NCI-H2196 (cell line): ENCODE results near the gene PIGZ.
A peak's percentile ranks its signal among the peaks of the same experiment; 100 is the strongest.

ENCODE experiments used
- DNase-seq: peaks from one replicate; lab custom pipeline; 2025; ENCODE audit not compliant: unreplicated experiment; lab: John Stamatoyannopoulos, UW

PIGZ gene

DNA sequence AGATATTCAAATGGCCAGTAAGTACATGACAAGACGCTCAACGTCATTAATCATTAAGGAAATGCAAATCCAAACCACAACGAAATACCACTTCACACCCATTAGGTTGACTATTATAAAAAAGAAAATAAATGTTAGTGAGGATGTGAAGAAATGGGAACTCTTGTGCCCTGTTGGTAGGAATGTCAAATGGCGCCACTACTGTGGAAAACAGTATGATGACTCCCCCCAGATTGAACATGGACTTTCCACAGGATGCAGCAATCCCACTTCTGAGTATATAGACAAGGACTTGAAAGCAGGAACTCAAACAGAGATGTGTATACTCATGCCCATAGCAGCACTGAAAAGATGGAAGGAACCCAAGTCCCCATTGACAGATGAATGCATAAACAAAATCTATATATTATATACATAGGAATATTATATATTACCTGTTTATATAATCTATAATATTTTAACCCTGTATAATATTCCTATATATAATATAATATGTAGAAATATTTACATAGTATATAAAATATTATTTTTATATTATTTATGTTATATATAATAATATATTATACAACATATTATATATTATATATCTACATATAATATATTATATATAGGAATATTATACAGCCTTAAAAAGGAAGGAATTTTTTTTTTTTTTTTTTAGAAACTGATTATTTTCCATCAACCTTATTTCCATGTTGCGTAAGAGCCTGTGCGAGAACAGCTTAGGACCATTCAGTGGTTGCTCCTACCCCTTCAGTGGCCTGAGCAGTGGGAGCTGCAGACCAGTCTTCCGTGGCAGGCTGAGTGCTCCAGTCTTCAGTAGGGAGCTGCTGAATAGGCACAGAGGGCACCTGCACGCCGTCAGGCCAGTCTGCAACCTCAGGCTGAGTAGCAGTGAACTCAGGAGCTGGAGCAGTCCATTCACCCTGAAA, 17.6 kb upstream of the PIGZ start:
- DNase-seq: no peak

DNA sequence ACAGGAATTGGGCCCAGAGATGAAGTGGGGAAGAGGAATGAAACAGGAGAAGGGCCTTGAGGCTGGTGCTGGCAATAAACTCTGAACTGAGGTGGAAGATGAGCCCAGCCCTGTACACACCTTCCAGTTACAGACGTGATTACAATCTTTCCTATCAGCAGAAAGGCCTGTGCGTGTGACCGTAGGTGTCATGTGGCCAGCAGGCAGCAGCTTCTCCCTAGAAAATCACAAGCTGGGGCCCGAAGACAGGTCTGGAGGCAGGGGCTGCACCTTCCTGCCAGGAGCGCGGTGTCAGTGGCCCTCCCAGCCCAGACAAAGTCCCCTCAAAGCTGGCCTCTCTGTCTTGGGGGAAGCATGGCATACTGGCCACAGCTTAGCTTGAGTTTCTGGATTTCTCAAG, 16.7 kb upstream of the PIGZ start:
- DNase-seq: no peak

DNA sequence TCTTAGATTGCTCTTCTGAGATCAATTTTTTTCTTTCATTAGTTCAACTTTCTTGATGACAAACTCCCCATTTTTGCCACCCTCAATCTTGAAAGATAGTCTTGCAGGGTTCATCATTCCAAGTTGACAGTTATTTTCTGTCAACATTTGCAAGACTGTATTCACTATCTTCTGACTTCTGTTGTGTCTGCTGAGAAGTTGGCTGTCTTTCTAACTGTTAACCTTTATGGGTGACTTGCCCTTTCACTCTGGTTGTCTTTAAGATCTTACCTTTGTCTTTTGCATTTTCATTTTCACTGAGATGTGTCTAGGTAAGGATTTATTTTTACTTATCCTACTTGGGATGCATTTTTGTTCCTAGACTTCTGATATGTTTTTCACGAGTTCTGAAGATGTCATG, 14.6 kb upstream of the PIGZ start:
- DNase-seq: no peak

DNA sequence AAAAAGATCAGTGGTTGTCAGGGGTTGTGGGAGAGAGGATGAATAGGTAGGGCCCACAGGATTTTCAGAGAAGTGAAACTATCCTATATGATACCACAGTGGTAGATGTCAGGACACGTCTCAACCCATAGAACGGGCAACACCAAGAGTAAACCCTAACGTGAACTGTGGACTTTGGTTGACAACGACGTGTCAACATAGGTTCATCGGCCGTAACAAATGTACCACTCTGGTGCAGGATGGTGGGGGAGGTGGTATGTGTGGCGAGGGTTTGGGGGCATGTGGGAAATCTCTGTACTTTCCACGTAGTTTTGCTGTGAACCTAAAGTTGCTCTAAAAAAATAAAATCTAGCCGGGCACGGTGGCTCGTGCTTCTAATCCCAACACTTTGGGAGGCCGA, 13.0 kb upstream of the PIGZ start:
- no peak for DNase-seq

DNA sequence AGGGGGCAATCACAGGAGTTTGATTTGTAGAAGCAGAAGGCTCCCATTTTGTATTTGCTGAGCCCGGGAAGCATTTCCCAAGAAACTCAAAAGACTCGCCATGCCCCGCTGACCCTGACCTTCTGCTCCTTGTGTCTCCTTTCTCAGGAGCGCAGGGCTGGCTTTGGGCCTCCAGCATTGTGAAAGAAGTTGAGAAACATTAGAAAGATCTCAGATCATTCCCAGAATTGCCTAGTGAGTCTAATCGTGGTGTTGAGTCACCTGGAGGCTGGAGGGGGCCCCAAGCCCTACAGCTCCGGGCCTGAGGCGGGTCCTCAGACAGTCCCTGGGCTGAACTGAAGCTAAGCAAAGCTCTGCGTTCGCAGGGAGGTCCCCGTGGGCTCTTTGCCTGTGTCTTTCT, 10.9 kb upstream of the PIGZ start:
- no peak for DNase-seq

DNA sequence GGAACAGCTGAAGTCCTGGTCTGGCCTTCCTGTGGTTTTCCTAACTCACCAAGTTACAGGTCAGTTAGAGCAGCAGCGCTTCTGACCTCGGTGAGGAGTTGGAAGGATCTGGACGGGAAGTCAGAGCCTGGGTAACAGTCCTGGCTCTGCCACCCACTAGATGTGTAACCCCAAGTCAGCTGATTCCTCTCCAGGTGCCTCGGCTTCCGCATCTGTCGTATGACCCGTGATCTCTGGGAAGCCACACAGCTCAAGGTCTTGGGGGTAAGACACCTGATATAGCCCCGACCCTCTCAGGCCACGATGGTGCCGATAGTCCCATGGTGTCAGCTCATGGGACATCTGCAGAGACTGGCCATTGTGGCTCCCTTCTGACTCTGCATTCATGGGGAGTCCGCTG, 8.3 kb upstream of the PIGZ start:
- no peak for DNase-seq

DNA sequence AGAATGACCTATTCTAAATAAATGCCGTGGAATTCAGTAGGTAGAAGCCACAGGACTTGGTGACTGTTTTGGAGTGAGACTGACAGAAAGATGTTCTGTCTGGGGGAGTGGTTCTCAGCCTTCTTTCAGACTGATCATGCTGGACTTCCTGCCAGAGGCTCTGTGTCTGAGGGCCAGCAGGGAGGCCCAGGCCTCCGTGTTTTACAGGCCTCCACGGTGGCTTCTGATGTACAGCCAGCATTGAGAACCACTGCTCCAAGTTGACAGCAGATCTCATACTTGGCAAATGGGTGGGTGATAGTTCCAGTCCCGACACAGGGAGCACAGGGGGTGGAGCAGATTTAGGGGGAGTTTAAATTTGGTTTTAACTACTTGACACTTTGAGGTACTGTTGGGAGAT, 6.7 kb upstream of the PIGZ start:
- DNase-seq: no peak

DNA sequence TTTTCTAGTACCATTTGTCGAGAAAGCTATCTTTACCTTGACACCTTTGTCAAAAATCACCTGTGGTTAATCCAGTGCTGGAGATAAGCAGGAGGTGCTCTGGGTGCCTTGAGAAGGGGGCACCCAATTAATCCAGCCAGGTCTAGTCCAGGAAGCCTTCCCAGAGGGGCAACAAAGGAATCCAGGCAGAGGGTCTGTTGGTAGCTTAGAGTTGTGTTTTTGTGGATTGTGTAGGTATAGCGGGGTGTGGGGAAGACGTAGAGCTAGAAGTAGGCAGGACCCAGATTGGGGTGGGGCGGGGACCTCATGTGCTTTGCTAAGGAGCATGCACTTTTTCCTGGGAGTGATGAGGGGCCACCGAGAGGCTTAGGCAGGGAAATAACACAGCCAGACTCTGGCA, 6.0 kb upstream of the PIGZ start:
- no peak for DNase-seq

DNA sequence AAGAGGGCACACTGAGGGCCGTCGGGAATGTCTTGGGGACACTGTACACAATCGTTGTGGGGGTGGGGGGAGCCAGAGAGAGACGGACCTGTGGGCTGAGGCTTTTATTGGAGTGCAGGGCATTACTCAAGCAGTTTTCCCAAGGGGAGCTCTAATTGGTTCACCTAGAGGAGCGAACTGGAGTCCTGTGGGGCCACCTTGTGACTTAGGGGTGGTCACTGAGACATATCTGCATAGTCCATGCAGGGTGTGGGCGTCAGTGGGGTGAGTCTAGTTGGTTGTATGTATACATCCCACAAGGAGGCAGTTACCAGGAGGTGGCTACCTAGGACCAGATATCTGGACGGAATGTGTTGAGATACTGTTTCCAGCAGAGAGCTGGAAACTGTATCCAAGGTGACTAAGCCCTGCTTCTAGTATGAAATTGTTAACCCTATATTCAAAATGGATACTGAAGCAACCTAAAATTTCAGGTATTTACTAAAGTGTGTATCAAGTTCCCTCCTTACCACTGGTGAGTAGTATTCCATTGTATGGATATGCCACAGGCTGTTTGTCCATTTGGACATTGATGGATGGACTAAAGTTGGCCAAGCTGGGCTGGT, 2.6 kb upstream of the PIGZ start:
- DNase-seq: peak; percentile 63

DNA sequence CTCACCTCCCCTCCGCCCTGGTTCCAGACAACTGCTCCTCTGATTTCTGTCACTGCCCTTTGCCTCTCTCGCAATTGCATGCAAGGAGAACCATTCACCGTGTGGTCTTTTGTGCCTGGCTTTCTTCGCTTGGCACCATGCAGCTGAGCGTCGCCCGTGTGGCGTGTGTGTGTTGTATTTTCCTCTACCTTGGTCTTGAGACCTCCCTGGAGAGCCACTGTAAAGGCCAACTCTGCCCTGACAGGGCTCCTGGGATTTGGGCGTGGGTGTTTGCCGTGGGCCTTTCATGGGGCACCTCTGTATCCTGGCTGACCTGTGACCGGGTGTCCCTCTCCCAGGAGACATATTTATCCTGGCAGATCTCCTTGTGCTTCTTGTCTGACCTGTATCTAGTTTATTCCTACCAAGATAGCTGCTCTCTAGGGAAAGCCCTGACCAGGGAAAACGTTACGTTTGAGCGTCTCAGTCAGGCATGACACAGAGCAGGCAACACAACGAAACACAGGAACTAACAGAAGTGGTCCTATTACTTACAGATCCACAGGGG, 2.0 kb upstream of the PIGZ start:
- no peak for DNase-seq

DNA sequence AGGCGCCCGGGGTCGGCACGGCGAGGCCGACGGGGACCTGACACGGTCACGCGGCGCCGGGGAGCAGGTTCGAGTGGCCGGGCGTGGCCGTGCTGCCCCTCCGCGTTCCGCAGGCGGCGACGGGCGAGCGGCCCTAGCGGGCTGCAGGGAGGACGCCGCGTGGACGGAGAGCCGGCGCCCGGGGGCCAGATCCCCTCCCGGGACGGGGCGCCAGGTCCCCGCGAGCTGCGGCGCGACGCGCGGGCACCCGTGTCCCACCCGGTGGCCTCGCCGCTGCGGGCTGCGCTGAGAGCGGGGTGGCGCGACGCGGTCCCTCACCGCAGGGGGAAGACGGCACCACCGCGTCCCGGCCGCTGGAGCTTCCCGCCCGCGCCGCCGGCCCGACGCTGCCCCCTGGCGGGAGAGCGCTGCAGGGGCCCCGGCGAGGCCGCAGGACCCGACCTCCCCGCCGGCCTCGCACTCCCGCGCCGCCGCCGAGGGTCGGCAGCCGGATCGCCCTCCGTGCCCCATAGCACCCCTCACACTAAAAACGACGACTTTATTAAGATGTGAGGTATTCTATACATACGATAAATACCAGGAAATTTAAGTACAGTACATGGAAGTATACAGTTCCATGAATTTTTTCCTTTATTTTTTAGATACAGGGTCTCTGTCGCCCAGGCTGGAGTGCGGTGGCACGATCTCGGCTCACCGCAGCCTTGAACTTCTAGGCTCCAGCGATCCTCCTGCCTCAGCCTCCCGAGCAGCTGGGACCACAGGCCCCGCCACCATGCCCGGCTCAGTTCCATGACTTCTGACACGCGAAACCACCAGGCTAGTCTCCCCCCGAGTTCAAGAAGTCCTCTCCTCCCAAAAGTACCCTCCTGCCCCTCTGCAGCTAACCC, 1.3 kb upstream of the PIGZ start:
- DNase-seq: peak; percentile 91

DNA sequence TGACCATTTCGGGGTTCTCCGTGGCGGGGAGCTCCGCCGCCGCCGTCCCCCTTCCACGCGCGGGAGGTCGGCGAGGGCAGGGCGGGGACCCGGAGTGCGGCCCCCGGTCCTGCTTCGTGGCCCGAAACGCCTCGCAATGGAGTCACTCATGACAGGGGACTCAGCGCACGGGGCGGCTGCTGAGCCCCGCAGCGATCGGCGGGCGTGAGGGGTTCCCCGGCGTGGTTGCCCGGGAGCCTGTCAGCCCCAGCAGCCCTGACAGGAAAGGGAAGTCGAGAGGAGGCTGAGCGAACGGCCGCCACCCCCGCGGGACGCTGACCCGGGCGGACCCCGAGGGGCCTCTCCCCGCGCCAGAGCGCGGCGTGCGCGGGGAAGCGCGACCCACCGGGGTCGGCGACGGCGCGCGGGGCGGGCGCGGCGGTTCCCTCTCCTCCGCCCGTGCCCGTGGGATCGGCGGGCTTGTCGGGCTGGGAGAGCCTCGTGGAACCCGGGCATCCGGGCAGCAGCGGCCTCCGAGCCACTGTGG, 564 bp upstream of the PIGZ start:
- peak; percentile 43 for DNase-seq

DNA sequence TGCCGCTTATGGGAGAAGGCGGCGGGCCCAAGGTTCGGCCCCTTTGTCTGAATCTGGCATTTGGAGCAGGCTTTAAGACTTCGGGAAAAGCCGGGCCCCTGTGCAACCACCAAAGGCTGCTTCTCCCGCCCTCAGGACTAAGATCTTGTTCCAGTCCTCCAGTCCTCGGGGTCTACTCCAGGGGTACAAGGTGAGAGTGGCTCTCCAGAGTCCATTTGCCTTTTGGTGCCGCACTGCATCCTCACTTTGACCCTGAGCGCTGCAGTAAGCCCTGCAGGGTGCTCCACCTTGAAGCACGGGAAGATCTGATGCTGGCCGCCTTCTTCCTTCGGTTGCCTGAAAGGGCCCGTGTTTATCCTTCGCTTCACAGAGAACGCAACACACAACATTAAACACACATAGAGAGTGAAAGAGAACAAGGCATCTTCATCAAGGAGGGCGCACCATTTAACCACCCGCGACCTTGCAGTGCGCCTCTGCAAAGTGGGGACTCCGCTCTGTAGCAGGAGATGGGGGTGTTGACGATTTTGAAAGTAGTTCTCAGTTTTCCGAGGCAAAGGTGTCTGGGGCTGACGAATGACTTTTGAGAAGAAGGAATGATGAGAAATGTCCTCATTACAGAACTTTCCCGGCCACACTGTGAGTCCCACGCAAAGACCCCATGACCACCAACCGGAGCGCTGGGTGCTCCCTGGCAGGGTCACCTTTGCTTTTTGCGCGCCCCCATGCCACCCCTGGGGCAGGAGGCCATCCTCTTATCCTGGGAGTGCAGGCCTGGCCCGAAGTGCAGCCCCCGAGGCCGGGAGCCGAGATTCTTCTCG, 1.0 kb downstream of the PIGZ start:
- DNase-seq: no peak

DNA sequence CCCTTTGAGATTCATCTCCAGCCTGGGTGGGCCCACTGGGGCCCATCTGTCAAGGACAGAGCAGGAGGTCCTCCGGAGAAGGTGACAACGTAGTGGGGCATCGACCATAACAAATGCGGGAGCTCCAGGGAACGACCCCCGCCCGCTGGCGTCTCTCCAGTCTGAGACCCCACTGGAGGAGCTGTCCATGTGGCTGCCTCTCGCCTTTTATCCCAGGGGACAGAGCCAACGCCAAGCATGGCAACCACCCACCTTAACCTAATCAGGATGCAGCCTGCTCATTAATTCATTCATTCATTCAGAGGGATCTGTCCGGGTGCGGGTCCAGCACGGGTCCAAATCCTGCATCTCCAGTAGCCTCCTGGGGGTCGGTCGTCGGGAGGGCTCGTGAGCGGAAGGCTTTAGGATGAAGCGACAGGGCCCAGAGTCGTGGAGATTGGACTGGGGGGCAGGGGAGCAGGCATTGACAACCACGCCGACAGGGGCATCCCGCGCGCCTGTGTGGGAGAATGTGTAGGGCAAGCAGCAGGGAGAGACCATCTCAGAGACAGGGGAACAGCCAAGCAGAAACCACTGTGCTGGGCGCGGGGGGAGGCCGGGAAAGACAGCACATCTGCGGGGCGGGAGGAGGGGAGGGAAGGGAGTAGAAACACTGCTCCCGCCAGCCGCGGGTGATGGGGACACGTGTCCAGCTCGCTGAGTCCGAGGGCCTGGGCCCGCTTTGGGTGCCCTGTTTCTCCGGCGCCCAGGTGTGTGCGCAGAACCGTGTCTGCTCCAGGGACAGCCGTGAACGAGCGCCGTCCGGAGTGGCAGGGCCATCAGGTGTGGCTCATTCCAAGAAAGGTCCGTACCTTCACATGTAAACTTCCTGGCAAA, 1.9 kb downstream of the PIGZ start:
- DNase-seq: no peak

DNA sequence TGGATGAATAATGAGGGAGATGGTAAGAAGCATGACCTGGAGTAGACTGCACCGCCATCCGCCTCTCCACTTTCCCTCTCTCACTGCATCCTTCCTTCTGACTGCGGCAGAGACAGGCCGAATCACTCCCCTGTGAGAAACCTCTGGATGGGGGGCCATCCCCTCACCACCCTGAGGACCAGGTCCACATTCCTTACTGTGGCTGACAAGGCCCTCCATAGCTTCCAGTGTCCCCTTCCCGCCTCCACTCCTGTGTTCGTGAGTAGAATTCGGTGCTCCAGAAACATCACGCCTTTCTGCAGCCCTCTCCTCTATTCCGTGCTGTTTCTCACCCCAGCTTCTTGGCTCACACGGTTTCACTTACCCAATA, 2.8 kb downstream of the PIGZ start:
- DNase-seq: no peak

DNA sequence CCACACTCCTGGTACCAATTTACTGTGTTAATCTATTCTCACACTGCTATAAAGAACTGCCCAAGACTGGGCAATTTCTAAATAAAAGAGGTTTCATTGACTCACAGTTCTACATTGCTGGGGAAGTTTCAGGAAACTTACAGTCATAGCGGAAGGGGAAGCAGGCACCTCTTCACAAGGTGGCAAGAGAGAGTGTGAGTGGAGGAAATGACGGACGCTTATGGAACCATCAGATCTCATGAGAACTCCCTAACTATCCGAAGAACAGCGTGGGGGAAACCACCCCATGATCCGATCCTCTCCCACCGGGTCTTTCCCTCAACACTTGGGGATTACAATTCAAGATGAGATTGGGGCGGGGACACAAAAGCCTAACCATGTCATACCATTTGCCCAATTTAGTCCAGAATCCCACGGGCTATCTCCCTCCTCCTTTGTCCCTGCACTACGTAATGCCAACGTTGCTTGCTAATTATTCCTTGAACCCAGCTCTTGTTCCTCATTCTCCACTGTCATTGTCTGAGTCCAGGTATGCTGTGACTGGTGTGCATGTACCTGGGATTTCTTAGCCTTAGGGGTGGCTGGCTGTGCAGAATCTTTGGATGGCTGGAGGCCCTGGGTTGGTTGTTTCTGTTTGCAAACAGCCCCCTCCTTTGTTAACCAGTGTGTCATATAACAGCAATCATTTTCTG, 3.4 kb downstream of the PIGZ start:
- no peak for DNase-seq

DNA sequence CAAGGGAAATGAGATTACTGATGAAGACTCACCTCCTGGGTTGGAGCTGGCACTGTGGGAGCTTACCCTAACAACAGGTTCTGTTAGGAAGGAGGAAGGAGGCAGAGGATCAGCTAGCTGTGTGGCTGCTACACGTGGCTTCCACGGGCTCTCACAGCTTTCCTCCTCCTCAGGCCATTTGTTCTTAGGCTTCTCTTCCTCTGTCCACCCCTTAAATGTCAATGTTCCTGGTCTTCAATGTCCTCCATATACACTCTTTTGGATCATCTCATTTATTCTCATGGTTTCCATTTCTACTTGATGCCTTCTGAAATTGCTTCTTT, 5.0 kb downstream of the PIGZ start:
- DNase-seq: no peak

DNA sequence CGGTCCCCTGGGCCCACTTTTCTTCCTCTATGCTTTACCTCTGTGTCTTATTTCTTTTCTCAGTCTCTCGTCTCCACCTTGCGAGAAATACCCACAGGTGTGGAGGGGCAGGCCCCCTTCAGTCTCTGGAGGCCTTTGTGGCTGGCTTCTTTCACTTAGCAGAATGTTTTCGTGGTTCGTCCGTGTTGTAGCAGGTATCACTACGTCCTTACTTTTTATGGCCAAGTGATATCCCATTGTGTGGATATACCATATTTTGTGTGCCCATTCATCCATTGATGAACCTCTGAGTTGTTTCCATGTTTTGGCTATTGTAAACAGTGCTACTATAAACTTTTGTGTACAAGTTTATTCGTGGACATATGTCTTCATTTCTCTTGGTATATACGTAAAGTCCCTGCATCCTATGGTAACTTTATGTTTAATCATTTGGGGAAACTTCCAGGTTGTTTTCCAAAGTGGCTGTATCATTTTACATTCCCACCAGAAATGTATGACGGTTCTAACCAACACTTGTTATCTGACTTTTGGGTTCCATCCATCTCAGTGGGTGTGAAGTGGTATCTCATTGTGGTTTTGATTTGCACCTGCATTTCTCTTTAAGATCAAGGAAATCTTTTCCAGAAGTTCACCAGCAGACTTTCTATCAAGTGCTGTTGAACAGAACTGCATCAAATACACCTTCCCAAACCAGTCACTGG, 5.6 kb downstream of the PIGZ start:
- no peak for DNase-seq
